ENCODE results near the gene KRTAP26-1. TPM values are rescaled to one million over a fixed set of nuclear protein-coding genes. Genes with fewer than 3 reads are reported as not detected.
A peak's percentile ranks its signal among the peaks of the same experiment; 100 is the strongest.

The KRTAP26-1 gene
- total RNA-seq, 4 donors from 2014 or later = not detected

DNA sequence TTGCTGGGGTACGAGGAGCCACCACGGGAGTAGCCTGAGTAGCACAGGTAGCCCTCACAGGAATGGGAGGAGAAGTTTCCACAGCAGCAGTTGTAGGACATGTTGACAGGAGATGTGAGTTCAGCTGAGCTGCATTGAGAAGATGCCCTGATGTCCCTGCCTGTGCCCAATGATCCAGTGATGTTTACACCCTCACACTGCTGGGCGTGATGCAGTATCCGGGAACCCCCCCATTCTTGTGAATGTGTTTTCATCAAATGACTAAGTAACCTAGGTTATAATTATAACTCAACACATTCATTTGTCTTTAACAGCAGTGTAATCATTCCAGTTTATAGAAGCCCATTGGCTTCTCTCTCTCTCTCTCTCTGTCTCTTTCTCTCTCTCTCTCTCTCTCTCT, 28.4 kb upstream of the KRTAP26-1 start, which contains the start of gene KRTAP23-1:
Gene KRTAP23-1 (minus strand): TSS at position 101 of the 400 bp plus-strand sequence. CDS start 0 bp downstream, at position 101.
- H3K27me3 ChIP-seq = no peaks in the 10 kb centered on the region
- WGBS, 2 donors = 89 to 92% methylated on average over 4 of the region's 4 CpGs
- H3K27ac ChIP-seq = no peak within 1 kb of the TSS
- H3K4me1 ChIP-seq = no peaks in the 10 kb centered on the region
- no peak for DNase-seq
- no peaks in the 10 kb centered on the region for H3K9me3 ChIP-seq
- intact Hi-C loops (cut with DNase I) = no loop called here
- H3K36me3 ChIP-seq = no peaks in the 10 kb centered on the region
- no peak within 1 kb of the TSS for H3K4me3 ChIP-seq (replicated peaks in 1 of 3)
- TF ChIP-seq, protein P1, sequence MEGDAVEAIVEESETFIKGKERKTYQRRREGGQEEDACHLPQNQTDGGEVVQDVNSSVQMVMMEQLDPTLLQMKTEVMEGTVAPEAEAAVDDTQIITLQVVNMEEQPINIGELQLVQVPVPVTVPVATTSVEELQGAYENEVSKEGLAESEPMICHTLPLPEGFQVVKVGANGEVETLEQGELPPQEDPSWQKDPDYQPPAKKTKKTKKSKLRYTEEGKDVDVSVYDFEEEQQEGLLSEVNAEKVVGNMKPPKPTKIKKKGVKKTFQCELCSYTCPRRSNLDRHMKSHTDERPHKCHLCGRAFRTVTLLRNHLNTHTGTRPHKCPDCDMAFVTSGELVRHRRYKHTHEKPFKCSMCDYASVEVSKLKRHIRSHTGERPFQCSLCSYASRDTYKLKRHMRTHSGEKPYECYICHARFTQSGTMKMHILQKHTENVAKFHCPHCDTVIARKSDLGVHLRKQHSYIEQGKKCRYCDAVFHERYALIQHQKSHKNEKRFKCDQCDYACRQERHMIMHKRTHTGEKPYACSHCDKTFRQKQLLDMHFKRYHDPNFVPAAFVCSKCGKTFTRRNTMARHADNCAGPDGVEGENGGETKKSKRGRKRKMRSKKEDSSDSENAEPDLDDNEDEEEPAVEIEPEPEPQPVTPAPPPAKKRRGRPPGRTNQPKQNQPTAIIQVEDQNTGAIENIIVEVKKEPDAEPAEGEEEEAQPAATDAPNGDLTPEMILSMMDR (IDR thresholded peaks at IDR 0.05) = no peak
- no peak for TF ChIP-seq POLR2A (IDR thresholded peaks at IDR 0.05)

DNA sequence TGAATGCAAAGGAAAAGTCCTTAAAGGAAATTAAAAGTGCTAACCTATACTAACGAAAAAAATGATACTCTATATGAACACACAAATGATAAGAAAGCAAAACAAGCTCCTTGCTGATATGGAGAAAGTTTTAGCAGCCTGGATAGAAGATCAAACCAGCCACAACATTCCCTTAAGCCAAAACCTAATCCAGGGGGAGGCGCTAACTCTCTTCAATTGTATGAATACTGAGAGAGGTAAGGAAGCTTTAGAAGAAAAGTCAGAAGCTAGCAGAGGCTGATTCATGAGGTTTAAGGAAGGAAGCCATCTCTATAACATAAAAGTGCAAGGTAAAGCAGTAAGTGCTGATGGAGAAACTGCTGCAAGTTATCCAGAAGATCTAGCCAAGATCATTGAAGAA, 24.9 kb upstream of the KRTAP26-1 start:
- H3K27ac ChIP-seq = no peak overlapping the region
- intact Hi-C loops (cut with DNase I) = no loop called here
- no peak overlapping the region for H3K4me3 ChIP-seq (replicated peaks in 1 of 3)
- 74 to 82% methylated on average over 2 of the region's 2 CpGs for whole genome bisulfite sequencing, 2 donors
- no peaks in the 10 kb centered on the region for H3K27me3 ChIP-seq
- H3K36me3 ChIP-seq = no peaks in the 10 kb centered on the region
- no peak for TF ChIP-seq POLR2A (IDR thresholded peaks at IDR 0.05)
- TF ChIP-seq, protein P1 (IDR thresholded peaks at IDR 0.05) = no peak
- H3K4me1 ChIP-seq = no peaks in the 10 kb centered on the region
- H3K9me3 ChIP-seq = no peaks in the 10 kb centered on the region
- no peak for DNase-seq

DNA sequence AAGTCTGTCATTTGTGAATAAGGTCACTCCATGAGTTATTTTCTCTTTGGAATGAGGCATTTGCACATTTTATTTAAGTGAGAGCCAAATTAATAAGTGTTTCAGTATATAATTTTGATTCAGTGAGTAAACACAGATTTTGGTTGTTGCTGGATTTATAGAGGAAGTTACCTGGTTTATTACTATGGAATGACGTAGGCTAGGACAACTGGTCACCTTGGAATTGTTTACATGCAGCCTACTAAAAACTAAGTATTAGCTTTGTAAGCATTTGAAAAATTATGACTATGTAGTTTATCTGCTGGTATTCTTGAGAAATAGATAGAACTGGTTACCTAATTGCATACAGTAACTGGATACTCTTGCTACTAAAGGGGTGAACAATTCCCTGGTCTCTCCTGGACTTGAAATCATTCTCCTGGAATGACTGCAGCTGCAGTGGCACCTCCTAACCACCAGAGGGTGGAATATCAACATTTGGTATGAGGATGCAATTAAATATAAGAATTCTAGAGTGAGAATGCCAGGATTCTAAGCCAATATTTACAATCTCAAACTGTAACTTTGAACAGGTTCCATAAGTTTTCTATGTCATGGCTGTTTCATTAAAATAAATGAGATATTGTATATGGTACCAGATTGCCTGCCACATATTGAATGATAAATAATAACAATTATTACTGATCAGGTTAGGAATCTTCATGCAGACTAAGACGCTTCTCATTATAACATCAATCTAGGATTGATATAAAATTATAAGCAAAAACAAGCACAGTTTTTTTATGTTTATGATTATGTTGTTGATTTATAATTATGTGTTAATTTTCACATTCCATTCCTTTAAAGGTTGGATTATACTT, 20.8 kb upstream of the KRTAP26-1 start:
- peak; percentile 49 to 63 for DNase-seq
- 95 to 96% methylated on average over 2 of the region's 2 CpGs for WGBS, 2 donors
- Histone ChIP-seq H3K4me3 (replicated peaks in 1 of 3) (no peak overlapping the region), H3K27ac (no peak overlapping the region), H3K4me1 (no peaks in the 10 kb centered on the region), H3K9me3 (no peaks in the 10 kb centered on the region), H3K36me3 (no peaks in the 10 kb centered on the region), H3K27me3 (no peaks in the 10 kb centered on the region)
- TF ChIP-seq POLR2A (IDR thresholded peaks at IDR 0.05) = no peak
- TF ChIP-seq, protein P1 (IDR thresholded peaks at IDR 0.05) = peak; percentile 65 to 91 (median 74)
- intact Hi-C loops (cut with DNase I) = loop anchor here (5.0 kb wide), 1 partner anchor 746 kb away; no protein-coding TSS in a partner anchor

DNA sequence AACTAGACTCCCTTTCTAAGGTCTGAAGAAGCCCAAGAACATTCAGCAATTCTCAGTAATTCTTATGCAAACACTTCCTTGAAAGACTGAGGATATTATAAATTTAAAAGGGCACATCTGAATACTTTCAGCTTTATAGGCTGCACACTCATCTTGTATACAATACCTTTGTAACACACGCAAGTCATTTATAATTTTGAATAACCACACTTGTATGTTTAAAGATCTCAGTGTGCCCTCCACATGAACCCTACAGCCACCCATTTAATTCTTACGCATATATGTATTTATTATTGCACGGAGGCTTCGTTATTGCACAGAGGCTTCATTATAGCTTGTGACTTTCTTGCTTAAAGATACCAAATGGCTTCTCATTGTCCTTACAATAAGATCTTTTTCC, 18.6 kb upstream of the KRTAP26-1 start:
- TF ChIP-seq, protein P1 (IDR thresholded peaks at IDR 0.05) = no peak
- TF ChIP-seq POLR2A (IDR thresholded peaks at IDR 0.05) = no peak
- H3K36me3 ChIP-seq = no peaks in the 10 kb centered on the region
- no peaks in the 10 kb centered on the region for H3K9me3 ChIP-seq
- H3K27ac ChIP-seq = no peak overlapping the region
- H3K4me1 ChIP-seq = no peaks in the 10 kb centered on the region
- H3K27me3 ChIP-seq = no peaks in the 10 kb centered on the region
- intact Hi-C loops (cut with DNase I) = no loop called here
- 92 to 94% methylated on average over 4 of the region's 4 CpGs for WGBS, 2 donors
- no peak for DNase-seq
- H3K4me3 ChIP-seq (replicated peaks in 1 of 3) = no peak overlapping the region

DNA sequence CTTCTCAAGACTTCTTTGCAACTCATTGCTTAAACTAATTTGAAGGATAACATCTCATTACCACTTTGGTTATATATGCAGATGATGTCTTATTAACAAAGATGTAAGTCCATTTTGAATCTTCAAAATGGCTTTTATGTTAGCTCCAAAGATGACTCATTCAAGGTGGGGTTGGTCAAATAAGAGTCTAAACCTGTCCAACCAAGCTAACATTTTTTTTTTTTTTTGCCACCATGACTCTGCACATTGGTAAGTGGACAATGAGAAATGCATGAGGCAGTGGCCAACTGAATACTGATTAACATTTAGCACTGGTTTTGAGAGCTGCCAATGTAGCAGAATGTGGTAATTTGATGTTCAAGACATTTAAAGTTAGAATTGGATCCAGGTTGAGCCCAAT, 17.7 kb upstream of the KRTAP26-1 start:
- H3K4me3 ChIP-seq (replicated peaks in 1 of 3) = no peak overlapping the region
- H3K4me1 ChIP-seq = no peaks in the 10 kb centered on the region
- TF ChIP-seq POLR2A (IDR thresholded peaks at IDR 0.05) = no peak
- TF ChIP-seq, protein P1 (IDR thresholded peaks at IDR 0.05) = no peak
- no peaks in the 10 kb centered on the region for H3K27me3 ChIP-seq
- no peak for DNase-seq
- no peak overlapping the region for H3K27ac ChIP-seq
- intact Hi-C loops (cut with DNase I) = no loop called here
- no peaks in the 10 kb centered on the region for H3K9me3 ChIP-seq
- no peaks in the 10 kb centered on the region for H3K36me3 ChIP-seq
